CD4-positive, alpha-beta T cell (primary cell): ENCODE data around the gene HNRNPH2. TPM values are rescaled to one million over a fixed set of nuclear protein-coding genes. Genes with fewer than 3 reads are reported as not detected.

Experiments
- ATAC-seq: fragments of 200-7000 bp; cut with Tn5 transposase; one replicate; pipeline ENCODE4 v1.10.0; 2022; ENCODE audit warnings: mild to moderate bottlenecking; ENCODE audit not compliant: poor library complexity
- CTCF ChIA-PET: fragments of 350-600 bp; sonication (Branson Sonifier 250); formaldehyde crosslinking; loops from one replicate; lab custom pipeline; 2021; ENCODE audit warnings: antibody characterized with exemption, inconsistent platforms; lab: Charles Lee
- POLR2A ChIA-PET: fragments of 350-600 bp; sonication (Branson Sonifier 250); formaldehyde crosslinking; loops from one replicate; lab custom pipeline; 2021; ENCODE audit warnings: antibody characterized with exemption, inconsistent platforms; lab: Charles Lee
- DNase-seq, 14 experiments: peaks; one replicate each; pipeline ENCODE4 v3.0.0-alpha.2; 2013 to 2020; ENCODE audit warnings: mixed read lengths in 2 of 14
- H3K27ac ChIP-seq, 2 donors: one replicate each; pipeline versions ENCODE4 v1.5.1 to v1.7.0; 2013; ENCODE audit warnings: low read length in 2 of 2, low read depth in 1 of 2, mild to moderate bottlenecking in 1 of 2
- H3K27me3 ChIP-seq, 2 experiments: 1 replicate in 1 of 2; 2 replicates in 1 of 2; pipeline versions ENCODE4 v1.6.1 to v1.7.0; 2013; ENCODE audit warnings: low read length in 2 of 2, control low read depth in 1 of 2, mild to moderate bottlenecking in 1 of 2, moderate library complexity in 1 of 2; ENCODE audit not compliant: insufficient read depth in 2 of 2, control insufficient read depth in 1 of 2
- H3K36me3 ChIP-seq: one replicate; pipeline ENCODE4 v1.6.1; 2013; ENCODE audit warnings: low read length, control low read depth; ENCODE audit not compliant: insufficient read depth
- H3K4me1 ChIP-seq: one replicate; pipeline ENCODE4 v1.6.1; 2013; ENCODE audit warnings: low read length, control low read depth; ENCODE audit not compliant: insufficient read depth
- H3K4me3 ChIP-seq: one replicate; pipeline ENCODE4 v1.5.1; 2013; ENCODE audit warnings: mild to moderate bottlenecking, low read length, moderate library complexity
- H3K9me3 ChIP-seq, 2 experiments: 1 replicate in 1 of 2; 2 replicates in 1 of 2; pipeline versions ENCODE4 v1.6.1 to v1.7.0; 2013; ENCODE audit warnings: low read length in 2 of 2, mild to moderate bottlenecking in 2 of 2, control low read depth in 1 of 2, moderate library complexity in 1 of 2; ENCODE audit not compliant: control insufficient read depth in 1 of 2, insufficient read depth in 1 of 2
- H3K27ac Mint-ChIP-seq: one replicate; pipeline ENCODE4 v1.8.0; 2020; ENCODE audit warnings: mixed read lengths
- H3K27me3 Mint-ChIP-seq: one replicate; pipeline ENCODE4 v1.8.0; 2021; ENCODE audit warnings: mixed read lengths
- H3K36me3 Mint-ChIP-seq: one replicate; pipeline ENCODE4 v1.8.0; 2021; ENCODE audit warnings: low read depth, mixed read lengths
- H3K4me1 Mint-ChIP-seq: one replicate; pipeline ENCODE4 v1.8.0; 2021; ENCODE audit warnings: low read depth, mixed read lengths
- H3K4me3 Mint-ChIP-seq: one replicate; pipeline ENCODE4 v1.8.0; 2020; ENCODE audit warnings: mild to moderate bottlenecking, mixed read lengths
- H3K9me3 Mint-ChIP-seq: one replicate; pipeline ENCODE4 v1.8.0; 2020; ENCODE audit warnings: mixed read lengths
- intact Hi-C, 2 experiments: fragments of 100-400 bp; cut with DNase I in 1 of 2; cut with micrococcal nuclease in 1 of 2; formaldehyde crosslinking; loops; one replicate each; pipeline versions ENCODE4 v1.15.1 to v1.9.0; 2023 to 2025; cut with DNase I, micrococcal nuclease
- total RNA-seq, 174 experiments: library from RNA in 2 of 174; stranded (reverse) in 2 of 174; gene quantifications; one replicate each; pipeline ENCODE4 v1.2.3 and lab custom pipeline; 2021 to 2026
- TF ChIP-seq, protein P1 (sequence below): fragments of 200-600 bp; IDR thresholded peaks from one replicate; pipeline ENCODE4 v1.8.0; 2022; ENCODE audit warnings: antibody characterized with exemption, mild to moderate bottlenecking

HNRNPH2 gene
- total RNA-seq, 2 experiments from 2014 or later: 50.9 to 51.4 TPM

DNA sequence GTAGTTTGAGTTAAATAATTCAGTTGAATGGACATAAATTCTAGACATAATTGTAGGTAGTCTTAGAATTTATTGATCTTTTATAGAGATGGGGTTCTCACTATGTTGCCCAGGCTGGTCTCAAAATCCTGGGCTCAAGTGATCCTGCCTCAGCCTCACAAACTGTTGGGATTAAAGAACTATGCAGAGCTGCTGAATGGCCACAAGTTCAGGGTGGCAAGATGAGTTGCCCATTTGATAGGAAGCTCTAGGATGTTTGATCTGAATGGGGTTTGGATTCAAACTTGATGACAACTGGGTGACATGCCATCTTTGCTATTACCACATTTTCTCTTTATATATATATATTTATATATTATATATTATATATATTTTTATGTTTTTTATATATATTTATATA lies 13.7 kb upstream of the HNRNPH2 start:
- no peak overlapping the region for H3K4me3 ChIP-seq
- ChIA-PET POLR2A (interaction anchor here (0.7 kb wide), 1 partner anchor 46 kb away, joined by 3 read pairs; the partner anchor contains the start of gene TIMM8A), CTCF (interaction anchor here (0.6 kb wide), 1 partner anchor 1141 kb away, joined by 3 read pairs; no protein-coding TSS in a partner anchor)
- peaks cover 27% of the 10 kb centered on the region for H3K4me1 Mint-ChIP-seq
- peak overlapping the region; percentile 95 for H3K27ac Mint-ChIP-seq
- ATAC-seq (no peak), DNase-seq (no peak)
- peaks cover 15% of the 10 kb centered on the region for H3K4me1 ChIP-seq
- H3K9me3 ChIP-seq: no peaks in the 10 kb centered on the region
- H3K27me3 ChIP-seq: no peaks in the 10 kb centered on the region
- peaks cover 25% of the 10 kb centered on the region for H3K36me3 ChIP-seq
- H3K27me3 Mint-ChIP-seq: no peaks in the 10 kb centered on the region
- TF ChIP-seq, protein P1, sequence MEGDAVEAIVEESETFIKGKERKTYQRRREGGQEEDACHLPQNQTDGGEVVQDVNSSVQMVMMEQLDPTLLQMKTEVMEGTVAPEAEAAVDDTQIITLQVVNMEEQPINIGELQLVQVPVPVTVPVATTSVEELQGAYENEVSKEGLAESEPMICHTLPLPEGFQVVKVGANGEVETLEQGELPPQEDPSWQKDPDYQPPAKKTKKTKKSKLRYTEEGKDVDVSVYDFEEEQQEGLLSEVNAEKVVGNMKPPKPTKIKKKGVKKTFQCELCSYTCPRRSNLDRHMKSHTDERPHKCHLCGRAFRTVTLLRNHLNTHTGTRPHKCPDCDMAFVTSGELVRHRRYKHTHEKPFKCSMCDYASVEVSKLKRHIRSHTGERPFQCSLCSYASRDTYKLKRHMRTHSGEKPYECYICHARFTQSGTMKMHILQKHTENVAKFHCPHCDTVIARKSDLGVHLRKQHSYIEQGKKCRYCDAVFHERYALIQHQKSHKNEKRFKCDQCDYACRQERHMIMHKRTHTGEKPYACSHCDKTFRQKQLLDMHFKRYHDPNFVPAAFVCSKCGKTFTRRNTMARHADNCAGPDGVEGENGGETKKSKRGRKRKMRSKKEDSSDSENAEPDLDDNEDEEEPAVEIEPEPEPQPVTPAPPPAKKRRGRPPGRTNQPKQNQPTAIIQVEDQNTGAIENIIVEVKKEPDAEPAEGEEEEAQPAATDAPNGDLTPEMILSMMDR: no peak
- H3K36me3 Mint-ChIP-seq: peaks cover 37% of the 10 kb centered on the region
- H3K27ac ChIP-seq: no peak overlapping the region
- no peak overlapping the region for H3K4me3 Mint-ChIP-seq
- intact Hi-C loops: loop anchor here in 1 of 2 experiments (5.0 kb wide), 2 partner anchors 342 to 577 kb away; partner anchors contain the start of gene TRMT2B
- no peaks in the 10 kb centered on the region for H3K9me3 Mint-ChIP-seq

DNA sequence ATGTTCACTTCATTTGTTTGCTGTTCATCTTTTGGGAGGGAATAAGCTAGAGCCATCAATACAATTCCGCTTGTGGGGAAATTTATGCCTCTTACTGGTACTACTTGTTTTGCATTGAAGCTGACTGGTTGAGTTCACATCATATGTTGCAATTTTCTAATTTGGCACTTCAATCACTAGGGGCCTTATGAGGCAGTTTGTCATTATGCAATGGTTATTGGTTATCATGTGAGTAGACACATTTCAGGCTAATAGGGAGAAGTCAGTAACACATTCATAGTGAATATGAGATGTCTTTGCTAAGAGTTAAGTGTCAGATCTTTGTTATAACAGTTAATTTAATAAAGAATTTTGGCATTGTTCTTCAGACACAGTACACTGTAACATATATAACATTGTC lies 12.2 kb upstream of the HNRNPH2 start:
- peaks cover 46% of the 10 kb centered on the region for H3K36me3 Mint-ChIP-seq
- DNase-seq (no peak), ATAC-seq (no peak)
- intact Hi-C loops: no loop called here
- H3K27ac Mint-ChIP-seq: no peak overlapping the region
- no peak overlapping the region for H3K4me3 Mint-ChIP-seq
- Histone ChIP-seq H3K27me3 (no peaks in the 10 kb centered on the region), H3K4me3 (no peak overlapping the region), H3K27ac (no peak overlapping the region), H3K4me1 (peaks cover 11% of the 10 kb centered on the region), H3K9me3 (no peaks in the 10 kb centered on the region), H3K36me3 (peaks cover 26% of the 10 kb centered on the region)
- TF ChIP-seq, protein P1: no peak
- no peaks in the 10 kb centered on the region for H3K27me3 Mint-ChIP-seq
- ChIA-PET CTCF (no interaction called here), POLR2A (no interaction called here)
- peaks cover 26% of the 10 kb centered on the region for H3K4me1 Mint-ChIP-seq
- H3K9me3 Mint-ChIP-seq: no peaks in the 10 kb centered on the region

DNA sequence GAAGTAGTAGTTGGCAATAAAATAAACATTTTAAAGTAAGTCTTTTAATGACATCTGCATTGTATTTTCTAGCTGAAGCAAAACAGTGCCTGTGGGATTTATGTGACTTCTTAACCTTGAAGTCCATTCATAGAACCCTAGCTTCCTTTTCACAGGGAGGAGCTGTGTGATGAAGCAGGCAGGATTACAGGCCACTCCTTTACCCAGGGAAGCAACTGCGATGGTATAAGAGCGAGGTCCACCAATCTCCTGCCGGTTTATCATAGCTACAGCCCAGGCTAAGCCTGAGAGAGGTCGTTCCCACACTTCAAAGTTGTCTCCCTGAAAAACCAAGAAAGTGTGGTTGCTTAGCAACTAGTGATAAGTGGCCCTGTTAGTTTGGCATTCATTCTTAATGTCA lies 10.2 kb upstream of the HNRNPH2 start:
- no peak overlapping the region for H3K4me3 Mint-ChIP-seq
- DNase-seq (no peak), ATAC-seq (no peak)
- H3K36me3 ChIP-seq: peaks cover 22% of the 10 kb centered on the region
- H3K27ac Mint-ChIP-seq: no peak overlapping the region
- CTCF ChIA-PET: no interaction called here
- intact Hi-C loops: no loop called here
- TF ChIP-seq, protein P1: no peak
- H3K4me3 ChIP-seq: no peak overlapping the region
- no peaks in the 10 kb centered on the region for H3K27me3 Mint-ChIP-seq
- no peaks in the 10 kb centered on the region for H3K27me3 ChIP-seq
- peaks cover 8% of the 10 kb centered on the region for H3K4me1 Mint-ChIP-seq
- H3K4me1 ChIP-seq: peaks cover 3% of the 10 kb centered on the region
- no peaks in the 10 kb centered on the region for H3K9me3 Mint-ChIP-seq
- H3K27ac ChIP-seq: no peak overlapping the region
- H3K36me3 Mint-ChIP-seq: peaks cover 34% of the 10 kb centered on the region
- no peaks in the 10 kb centered on the region for H3K9me3 ChIP-seq
- POLR2A ChIA-PET: interaction anchor here (1.2 kb wide), 1 partner anchor 10 kb away, joined by 3 read pairs; the partner anchor contains the start of genes GLA and HNRNPH2
